ENCODE results near the gene RUNX2.
"Not testable (repeated sequence)": the region's sequence is repeated elsewhere in the genome, so short reads cannot be mapped to it uniquely, and the experiment has no call there.

Gene RUNX2

GRCh38 chr6:45667300-45667699 is 339.2 kb downstream of the RUNX2 start:
- TF ChIP-seq FOXK2 (IDR thresholded peaks at IDR 0.05) (no peak), PKNOX1 (IDR thresholded peaks at IDR 0.05) (no peak), NFRKB (IDR thresholded peaks at IDR 0.05) (no peak), L3MBTL2 (conservative IDR thresholded peaks at IDR 0.05) (no peak), FOXM1 (IDR thresholded peaks at IDR 0.05; ENCODE audit: borderline replicate concordance) (no peak), FOXA1 (IDR thresholded peaks at IDR 0.05) (no peak), ARNT (IDR thresholded peaks at IDR 0.05) (no peak), LEF1 (IDR thresholded peaks at IDR 0.05; ENCODE audit: borderline replicate concordance) (no peak), ELF4 (IDR thresholded peaks at IDR 0.05) (no peak), CTBP1 (IDR thresholded peaks at IDR 0.05; ENCODE audit: borderline replicate concordance) (no peak), SP1 (IDR thresholded peaks at IDR 0.05) (no peak), HDGF (IDR thresholded peaks at IDR 0.05; ENCODE audit: borderline replicate concordance) (no peak), SUZ12 (IDR thresholded peaks at IDR 0.05) (no peak)
- POLR2A ChIA-PET: no interaction called here
- CTCF ChIA-PET: no interaction called here
- no peak for DNase-seq (ENCODE audit: extremely low spot score)

GRCh38 chr6:45667766-45668165 is 339.6 kb downstream of the RUNX2 start:
- CTCF ChIA-PET: no interaction called here
- POLR2A ChIA-PET: no interaction called here
- no peak for TF ChIP-seq NFRKB (IDR thresholded peaks at IDR 0.05)
- no peak for TF ChIP-seq PKNOX1 (IDR thresholded peaks at IDR 0.05)
- TF ChIP-seq FOXA1 (IDR thresholded peaks at IDR 0.05): no peak
- TF ChIP-seq FOXK2 (IDR thresholded peaks at IDR 0.05): no peak
- TF ChIP-seq CTBP1 (IDR thresholded peaks at IDR 0.05; ENCODE audit: borderline replicate concordance): no peak
- no peak for TF ChIP-seq FOXM1 (IDR thresholded peaks at IDR 0.05; ENCODE audit: borderline replicate concordance)
- no peak for TF ChIP-seq SP1 (IDR thresholded peaks at IDR 0.05)
- no peak for TF ChIP-seq HDGF (IDR thresholded peaks at IDR 0.05; ENCODE audit: borderline replicate concordance)
- TF ChIP-seq BHLHE40 (IDR thresholded peaks at IDR 0.05; ENCODE audit: borderline replicate concordance): no peak
- TF ChIP-seq LEF1 (IDR thresholded peaks at IDR 0.05; ENCODE audit: borderline replicate concordance): no peak
- no peak for TF ChIP-seq SUZ12 (IDR thresholded peaks at IDR 0.05)
- TF ChIP-seq ELF4 (IDR thresholded peaks at IDR 0.05): no peak
- TF ChIP-seq ZNF384 (IDR thresholded peaks at IDR 0.05): no peak
- TF ChIP-seq TARDBP (IDR thresholded peaks at IDR 0.05): no peak
- TF ChIP-seq L3MBTL2 (conservative IDR thresholded peaks at IDR 0.05): no peak
- no peak for TF ChIP-seq ARNT (IDR thresholded peaks at IDR 0.05)
- no peak for DNase-seq (ENCODE audit: extremely low spot score)

DNA sequence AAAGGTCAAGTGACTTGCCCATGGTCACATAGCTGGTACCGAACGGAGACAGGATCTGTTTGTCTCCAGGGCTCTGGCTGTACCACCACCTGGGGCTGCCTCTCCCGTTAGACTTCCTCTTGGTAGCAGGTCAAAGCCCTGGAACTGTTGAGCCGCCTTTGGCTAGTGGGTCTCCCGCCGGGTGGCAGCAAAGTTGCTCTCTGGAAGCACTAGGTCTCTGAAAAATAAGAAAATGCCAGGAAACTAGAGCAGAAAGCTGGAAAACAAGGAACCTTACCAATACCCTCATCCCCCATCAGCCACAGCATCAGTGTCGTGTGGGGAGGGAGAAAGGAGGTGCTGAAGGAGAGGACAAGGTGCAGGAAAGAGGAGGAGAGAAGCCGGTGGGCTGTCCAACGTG is 340.6 kb downstream of the RUNX2 start:
- POLR2A ChIA-PET: no interaction called here
- DNase-seq (ENCODE audit: extremely low spot score): no peak
- TF ChIP-seq L3MBTL2 (conservative IDR thresholded peaks at IDR 0.05): no peak
- TF ChIP-seq LEF1 (IDR thresholded peaks at IDR 0.05; ENCODE audit: borderline replicate concordance): no peak
- TF ChIP-seq SP1 (IDR thresholded peaks at IDR 0.05): no peak
- TF ChIP-seq ELF4 (IDR thresholded peaks at IDR 0.05): no peak
- no peak for TF ChIP-seq SUZ12 (IDR thresholded peaks at IDR 0.05)
- TF ChIP-seq ZNF384 (IDR thresholded peaks at IDR 0.05): no peak
- TF ChIP-seq NFRKB (IDR thresholded peaks at IDR 0.05): no peak
- no peak for TF ChIP-seq FOXM1 (IDR thresholded peaks at IDR 0.05; ENCODE audit: borderline replicate concordance)
- TF ChIP-seq BHLHE40 (IDR thresholded peaks at IDR 0.05; ENCODE audit: borderline replicate concordance): no peak
- TF ChIP-seq HDGF (IDR thresholded peaks at IDR 0.05; ENCODE audit: borderline replicate concordance): no peak
- no peak for TF ChIP-seq CTBP1 (IDR thresholded peaks at IDR 0.05; ENCODE audit: borderline replicate concordance)
- CTCF ChIA-PET: no interaction called here

DNA sequence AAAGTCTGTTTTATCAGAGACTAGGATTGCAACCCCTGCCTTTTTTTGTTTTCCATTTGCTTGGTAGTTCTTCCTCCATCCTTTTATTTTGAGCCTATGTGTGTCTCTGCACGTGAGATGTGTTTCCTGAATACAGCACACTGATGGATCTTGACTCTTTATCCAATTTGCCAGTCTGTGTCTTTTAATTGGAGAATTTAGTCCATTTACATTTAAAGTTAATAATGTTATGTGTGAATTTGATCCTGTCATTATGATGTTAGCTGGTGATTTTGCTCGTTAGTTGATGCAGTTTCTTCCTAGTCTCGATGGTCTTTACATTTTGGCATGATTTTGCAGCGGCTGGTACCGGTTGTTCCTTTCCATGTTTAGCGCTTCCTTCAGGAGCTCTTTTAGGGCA is 345.0 kb downstream of the RUNX2 start:
- CTCF ChIA-PET, POLR2A ChIA-PET: not testable (repeated sequence)

DNA sequence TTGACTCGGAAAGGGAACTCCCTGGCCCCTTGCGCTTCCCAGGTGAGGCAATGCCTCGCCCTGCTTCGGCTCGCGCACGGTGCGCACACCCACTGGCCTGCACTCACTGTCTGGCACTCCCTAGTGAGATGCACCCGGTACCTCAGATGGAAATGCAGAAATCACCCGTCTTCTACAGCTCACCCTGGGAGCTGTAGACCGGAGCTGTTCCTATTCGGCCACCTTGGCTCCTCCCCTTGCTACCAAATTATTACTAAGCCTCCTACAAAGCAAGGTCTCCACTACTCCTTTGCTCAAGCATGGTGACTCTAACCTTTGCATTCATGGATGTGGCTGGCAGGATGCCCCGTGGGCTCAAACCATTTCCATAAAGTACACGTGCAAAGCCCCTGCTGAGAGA is 347.0 kb downstream of the RUNX2 start:
- POLR2A ChIA-PET; CTCF ChIA-PET; DNase-seq (ENCODE audit: extremely low spot score): not testable (repeated sequence)

More for the DNA sequence above, 345.0 kb downstream of the RUNX2 start:
- not testable (repeated sequence) for DNase-seq (ENCODE audit: extremely low spot score)

- ChIA-PET CTCF (no interaction called here), POLR2A (no interaction called here)
- DNase-seq (ENCODE audit: extremely low spot score): no peak
- TF ChIP-seq TARDBP (IDR thresholded peaks at IDR 0.05) (no peak), SP1 (IDR thresholded peaks at IDR 0.05) (no peak), SUZ12 (IDR thresholded peaks at IDR 0.05) (no peak), LEF1 (IDR thresholded peaks at IDR 0.05; ENCODE audit: borderline replicate concordance) (no peak), ARNT (IDR thresholded peaks at IDR 0.05) (no peak), HDGF (IDR thresholded peaks at IDR 0.05; ENCODE audit: borderline replicate concordance) (no peak), NFRKB (IDR thresholded peaks at IDR 0.05) (no peak), FOXK2 (IDR thresholded peaks at IDR 0.05) (no peak), L3MBTL2 (conservative IDR thresholded peaks at IDR 0.05) (no peak), FOXM1 (IDR thresholded peaks at IDR 0.05; ENCODE audit: borderline replicate concordance) (no peak), CTBP1 (IDR thresholded peaks at IDR 0.05; ENCODE audit: borderline replicate concordance) (no peak), BHLHE40 (IDR thresholded peaks at IDR 0.05; ENCODE audit: borderline replicate concordance) (no peak), FOXA1 (IDR thresholded peaks at IDR 0.05) (no peak), PKNOX1 (IDR thresholded peaks at IDR 0.05) (no peak), ZNF384 (IDR thresholded peaks at IDR 0.05) (no peak), ELF4 (IDR thresholded peaks at IDR 0.05) (no peak)
Measured at GRCh38 chr6:45675634-45676033, 347.5 kb downstream of the RUNX2 start.

DNA sequence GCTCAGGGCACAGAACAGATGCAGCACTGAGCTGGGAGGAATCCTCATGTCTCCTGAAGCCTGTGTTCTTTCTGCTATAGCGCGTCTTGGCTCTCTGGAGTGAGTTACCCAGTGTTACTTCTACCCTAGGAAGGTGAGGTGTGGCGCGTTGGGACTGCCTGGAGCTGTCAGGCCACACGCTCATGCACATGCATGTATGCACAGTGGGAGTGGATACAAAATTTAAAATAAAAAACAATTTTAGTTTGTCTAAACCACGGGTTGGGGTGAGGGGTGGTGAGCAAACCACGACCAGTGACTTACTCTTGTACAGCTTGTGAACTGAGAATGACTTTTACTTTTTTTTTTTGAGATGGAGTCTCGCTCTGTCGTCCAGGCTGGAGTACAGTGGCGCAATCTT is 348.2 kb downstream of the RUNX2 start:
- CTCF ChIA-PET: no interaction called here
- no peak for TF ChIP-seq SP1 (IDR thresholded peaks at IDR 0.05)
- TF ChIP-seq NFRKB (IDR thresholded peaks at IDR 0.05): no peak
- no peak for TF ChIP-seq HDGF (IDR thresholded peaks at IDR 0.05; ENCODE audit: borderline replicate concordance)
- no peak for TF ChIP-seq ZNF384 (IDR thresholded peaks at IDR 0.05)
- no peak for TF ChIP-seq SUZ12 (IDR thresholded peaks at IDR 0.05)
- TF ChIP-seq TARDBP (IDR thresholded peaks at IDR 0.05): no peak
- TF ChIP-seq FOXK2 (IDR thresholded peaks at IDR 0.05): no peak
- TF ChIP-seq FOXM1 (IDR thresholded peaks at IDR 0.05; ENCODE audit: borderline replicate concordance): no peak
- TF ChIP-seq PKNOX1 (IDR thresholded peaks at IDR 0.05): no peak
- TF ChIP-seq ELF4 (IDR thresholded peaks at IDR 0.05): no peak
- TF ChIP-seq LEF1 (IDR thresholded peaks at IDR 0.05; ENCODE audit: borderline replicate concordance): no peak
- no peak for TF ChIP-seq CTBP1 (IDR thresholded peaks at IDR 0.05; ENCODE audit: borderline replicate concordance)
- TF ChIP-seq L3MBTL2 (conservative IDR thresholded peaks at IDR 0.05): no peak
- no peak for TF ChIP-seq FOXA1 (IDR thresholded peaks at IDR 0.05)
- no peak for TF ChIP-seq BHLHE40 (IDR thresholded peaks at IDR 0.05; ENCODE audit: borderline replicate concordance)
- no peak for TF ChIP-seq ARNT (IDR thresholded peaks at IDR 0.05)
- DNase-seq (ENCODE audit: extremely low spot score): no peak
- POLR2A ChIA-PET: no interaction called here

Data from HEK293T (cell line).